Measurements from ENCODE around the gene MED23.
A peak's percentile ranks its signal among the peaks of the same experiment; 100 is the strongest.

Gene MED23, protein sequence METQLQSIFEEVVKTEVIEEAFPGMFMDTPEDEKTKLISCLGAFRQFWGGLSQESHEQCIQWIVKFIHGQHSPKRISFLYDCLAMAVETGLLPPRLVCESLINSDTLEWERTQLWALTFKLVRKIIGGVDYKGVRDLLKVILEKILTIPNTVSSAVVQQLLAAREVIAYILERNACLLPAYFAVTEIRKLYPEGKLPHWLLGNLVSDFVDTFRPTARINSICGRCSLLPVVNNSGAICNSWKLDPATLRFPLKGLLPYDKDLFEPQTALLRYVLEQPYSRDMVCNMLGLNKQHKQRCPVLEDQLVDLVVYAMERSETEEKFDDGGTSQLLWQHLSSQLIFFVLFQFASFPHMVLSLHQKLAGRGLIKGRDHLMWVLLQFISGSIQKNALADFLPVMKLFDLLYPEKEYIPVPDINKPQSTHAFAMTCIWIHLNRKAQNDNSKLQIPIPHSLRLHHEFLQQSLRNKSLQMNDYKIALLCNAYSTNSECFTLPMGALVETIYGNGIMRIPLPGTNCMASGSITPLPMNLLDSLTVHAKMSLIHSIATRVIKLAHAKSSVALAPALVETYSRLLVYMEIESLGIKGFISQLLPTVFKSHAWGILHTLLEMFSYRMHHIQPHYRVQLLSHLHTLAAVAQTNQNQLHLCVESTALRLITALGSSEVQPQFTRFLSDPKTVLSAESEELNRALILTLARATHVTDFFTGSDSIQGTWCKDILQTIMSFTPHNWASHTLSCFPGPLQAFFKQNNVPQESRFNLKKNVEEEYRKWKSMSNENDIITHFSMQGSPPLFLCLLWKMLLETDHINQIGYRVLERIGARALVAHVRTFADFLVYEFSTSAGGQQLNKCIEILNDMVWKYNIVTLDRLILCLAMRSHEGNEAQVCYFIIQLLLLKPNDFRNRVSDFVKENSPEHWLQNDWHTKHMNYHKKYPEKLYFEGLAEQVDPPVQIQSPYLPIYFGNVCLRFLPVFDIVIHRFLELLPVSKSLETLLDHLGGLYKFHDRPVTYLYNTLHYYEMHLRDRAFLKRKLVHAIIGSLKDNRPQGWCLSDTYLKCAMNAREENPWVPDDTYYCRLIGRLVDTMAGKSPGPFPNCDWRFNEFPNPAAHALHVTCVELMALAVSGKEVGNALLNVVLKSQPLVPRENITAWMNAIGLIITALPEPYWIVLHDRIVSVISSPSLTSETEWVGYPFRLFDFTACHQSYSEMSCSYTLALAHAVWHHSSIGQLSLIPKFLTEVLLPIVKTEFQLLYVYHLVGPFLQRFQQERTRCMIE (N-terminal part only)

DNA sequence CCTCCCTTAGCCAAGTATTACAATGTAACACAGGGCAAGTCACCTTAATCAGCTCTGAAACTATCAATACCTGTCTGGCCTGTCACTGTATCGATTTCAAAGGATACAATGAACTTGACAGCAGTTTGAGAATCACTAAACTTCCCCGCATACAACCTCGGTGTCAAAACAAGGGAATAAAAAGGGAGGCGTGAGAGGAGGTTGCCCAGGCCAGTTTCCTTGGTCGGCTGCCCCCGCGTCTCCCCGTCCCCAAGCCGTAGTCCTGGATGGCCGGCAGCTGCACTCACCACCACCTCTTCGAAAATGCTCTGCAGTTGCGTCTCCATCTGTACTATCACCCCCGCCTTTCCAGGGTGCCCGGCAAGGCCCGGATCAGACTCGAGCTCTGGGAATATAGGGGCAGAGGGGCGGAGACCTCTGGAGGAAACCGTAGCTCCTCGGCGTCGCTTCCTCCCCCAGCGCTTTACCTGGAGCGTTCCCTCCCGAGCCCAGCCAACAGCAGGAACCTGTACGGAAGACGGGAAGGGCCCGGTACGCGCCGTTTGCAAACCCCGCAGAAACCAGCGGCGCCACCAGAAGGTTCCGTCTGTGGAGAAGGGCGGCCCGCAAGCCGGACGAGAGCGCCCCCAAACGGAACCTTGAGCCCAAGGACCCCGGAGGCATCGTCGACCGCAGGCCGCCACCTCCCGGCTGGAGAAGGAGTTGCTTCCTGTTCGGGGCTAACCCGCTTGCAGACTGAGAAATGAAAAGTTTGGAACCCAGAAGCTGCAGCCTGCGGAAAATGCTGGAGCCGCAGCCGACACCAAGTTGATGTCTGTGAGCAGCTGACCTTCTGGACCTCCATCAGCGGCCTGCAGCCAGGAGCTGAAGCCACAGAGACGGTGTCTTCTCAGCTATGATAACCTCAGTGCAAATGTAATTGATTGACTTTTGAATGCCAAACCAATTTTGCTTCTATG, at the start of gene MED23:
Gene MED23 (minus strand): TSS at position 519 of the 959 bp plus-strand sequence. CDS start 193 bp downstream, at position 326.
- peak; percentile 94 for DNase-seq

GRCh38 chr6:131673184-131673583, 45.1 kb upstream of the MED23 start:
- DNase-seq: no peak

DNA sequence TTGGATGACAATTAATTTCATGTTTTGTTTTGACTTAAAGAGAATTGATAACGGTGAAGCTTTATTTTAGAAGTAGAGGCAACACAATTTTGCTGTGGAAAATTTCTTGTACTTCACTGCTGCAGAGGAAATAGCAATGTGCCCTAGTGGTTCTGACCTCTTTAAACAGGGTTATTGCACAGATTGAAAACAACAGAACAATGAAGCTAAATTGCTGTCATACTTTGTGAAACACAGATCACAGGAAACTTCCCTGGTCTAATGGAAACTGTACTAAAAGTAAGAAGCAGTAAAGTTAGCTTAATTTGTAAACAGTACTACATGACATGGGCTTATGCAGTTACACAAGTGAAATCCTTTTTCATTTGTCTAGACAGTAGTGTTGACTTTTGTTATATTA, 41.8 kb upstream of the MED23 start:
- no peak for DNase-seq

DNA sequence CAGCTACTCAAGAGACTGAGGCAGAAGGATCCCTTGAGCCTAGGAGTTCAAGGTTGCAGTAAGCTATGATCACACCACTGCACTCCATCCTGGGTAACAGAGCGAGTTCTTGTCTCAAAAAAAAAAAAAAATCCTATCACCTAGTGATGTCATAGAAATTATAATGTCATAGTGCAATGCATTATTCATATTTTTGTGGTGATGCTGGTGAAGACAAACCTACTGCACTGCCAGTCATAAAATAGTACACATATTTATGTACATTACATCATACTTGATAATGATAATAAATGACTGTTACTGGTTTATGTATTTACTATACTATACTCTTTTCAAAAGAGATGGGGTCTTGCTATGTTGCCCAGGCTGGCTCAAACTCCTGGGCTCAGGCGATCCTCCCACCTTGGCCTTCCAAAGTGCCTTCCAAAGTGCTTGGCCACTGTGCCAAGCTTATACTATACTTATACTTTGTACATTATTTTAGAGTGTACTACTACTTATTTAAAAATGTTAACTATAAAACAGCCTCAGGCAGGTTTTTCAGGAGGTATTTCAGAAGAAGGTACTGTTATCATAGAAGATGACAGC, 35.6 kb upstream of the MED23 start:
- DNase-seq: no peak

- peak; percentile 48 for DNase-seq
Measured at GRCh38 chr6:131660195-131660594, 32.2 kb upstream of the MED23 start.

GRCh38 chr6:131658287-131658686, 30.2 kb upstream of the MED23 start:
- DNase-seq: no peak

GRCh38 chr6:131657630-131658111, 29.6 kb upstream of the MED23 start:
- DNase-seq: peak; percentile 56

- DNase-seq: no peak
Measured at GRCh38 chr6:131657222-131657621, 29.2 kb upstream of the MED23 start.

DNA sequence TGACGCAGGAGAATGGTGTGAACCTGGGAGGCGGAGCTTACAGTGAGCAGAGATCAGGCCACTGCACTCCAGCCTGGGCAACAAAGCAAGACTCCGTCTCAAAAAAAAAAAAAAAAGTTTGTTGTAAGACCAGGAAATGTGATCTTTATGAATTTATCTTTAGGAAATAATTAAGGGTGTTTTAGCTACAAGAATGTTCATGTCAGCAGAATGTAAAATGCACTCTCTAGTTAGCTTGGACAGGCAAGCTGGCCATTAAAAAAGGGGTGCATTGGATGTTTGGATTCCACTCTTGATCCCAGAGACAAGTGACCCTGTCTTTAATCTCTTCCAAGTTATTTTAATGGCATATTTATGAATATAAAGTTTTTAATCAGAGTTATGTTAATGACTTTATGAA, 28.6 kb upstream of the MED23 start:
- no peak for DNase-seq

DNA sequence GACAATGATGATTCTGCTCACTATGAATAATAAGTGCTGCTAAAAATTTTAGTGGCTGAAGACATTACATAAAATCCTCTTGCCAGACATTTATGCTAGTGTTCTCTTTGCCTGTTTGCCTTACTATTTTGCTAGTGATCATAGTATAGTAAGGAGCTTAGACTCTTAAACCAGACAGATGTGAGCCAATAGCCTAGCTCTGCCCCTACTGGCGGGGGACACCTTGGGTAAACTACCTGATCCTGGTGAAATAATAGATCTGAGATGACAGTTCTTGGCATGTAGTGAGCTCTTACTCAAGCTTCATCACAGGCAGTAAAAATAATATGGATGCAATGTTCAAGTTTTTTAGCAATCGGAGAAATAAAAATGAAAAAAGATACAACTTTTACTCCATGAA, 27.9 kb upstream of the MED23 start:
- no peak for DNase-seq

DNA sequence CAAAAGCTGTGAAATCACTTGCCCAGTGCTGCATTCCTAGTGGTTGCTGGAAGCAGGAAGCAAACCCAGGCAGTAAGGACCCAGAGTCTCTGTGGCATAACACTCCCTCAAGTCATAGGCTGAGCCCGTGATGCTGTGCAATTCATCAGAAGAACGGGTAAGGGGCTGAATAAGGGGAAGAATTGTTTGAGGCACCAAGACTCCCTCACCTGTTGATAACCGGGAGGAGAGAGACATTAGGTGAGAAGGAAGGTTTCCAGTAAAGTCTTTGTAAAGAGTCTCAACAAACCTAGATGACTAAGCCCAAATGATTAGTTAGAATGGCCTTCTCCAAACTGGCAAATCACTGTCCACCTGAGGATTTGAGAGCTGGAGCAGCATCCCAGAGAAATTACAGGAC, 27.3 kb upstream of the MED23 start:
- DNase-seq: no peak

GRCh38 chr6:131654326-131654725, 26.3 kb upstream of the MED23 start:
- no peak for DNase-seq

- no peak for DNase-seq
Measured at GRCh38 chr6:131652472-131652871, 24.4 kb upstream of the MED23 start.

DNA sequence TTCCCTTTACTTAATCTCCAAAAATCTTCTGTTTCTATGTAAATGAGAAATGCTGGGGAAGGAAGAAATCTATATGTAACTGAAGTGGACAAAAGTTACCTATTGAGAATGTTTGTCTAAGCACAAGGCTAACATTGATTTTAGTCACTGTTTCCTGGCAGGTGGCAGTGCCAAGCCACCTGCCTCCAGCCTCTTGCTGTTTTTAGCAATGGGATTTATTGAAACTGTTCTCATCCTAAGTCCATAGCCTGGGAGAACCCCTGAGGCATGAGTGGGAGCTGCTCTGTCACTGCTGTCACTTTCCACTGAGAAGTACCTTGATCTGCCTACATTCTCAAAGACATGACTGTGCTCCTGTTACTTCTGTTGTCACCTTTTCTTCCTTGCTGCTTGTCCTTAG, 23.7 kb upstream of the MED23 start:
- no peak for DNase-seq

- no peak for DNase-seq
Measured at GRCh38 chr6:131646249-131646670, 18.2 kb upstream of the MED23 start.

DNA sequence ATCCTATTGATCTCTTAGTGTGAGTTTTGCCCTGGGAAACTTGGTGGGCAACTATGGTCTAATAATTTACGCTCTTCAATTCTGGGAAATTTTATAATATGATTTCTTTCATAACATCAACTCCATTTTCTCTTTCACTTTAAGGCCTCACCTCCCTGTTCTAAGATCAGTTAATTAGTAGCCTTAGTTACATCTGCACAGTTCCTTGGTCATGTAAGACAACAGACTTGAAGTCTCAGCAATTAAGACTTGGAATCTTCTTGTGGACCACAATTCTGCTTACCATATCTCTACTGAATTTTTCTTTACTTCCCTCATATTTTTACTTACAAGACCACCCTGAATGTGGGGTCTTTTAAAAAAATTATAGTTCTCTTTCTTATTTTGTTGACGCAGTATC, 17.8 kb upstream of the MED23 start:
- DNase-seq: no peak

DNA sequence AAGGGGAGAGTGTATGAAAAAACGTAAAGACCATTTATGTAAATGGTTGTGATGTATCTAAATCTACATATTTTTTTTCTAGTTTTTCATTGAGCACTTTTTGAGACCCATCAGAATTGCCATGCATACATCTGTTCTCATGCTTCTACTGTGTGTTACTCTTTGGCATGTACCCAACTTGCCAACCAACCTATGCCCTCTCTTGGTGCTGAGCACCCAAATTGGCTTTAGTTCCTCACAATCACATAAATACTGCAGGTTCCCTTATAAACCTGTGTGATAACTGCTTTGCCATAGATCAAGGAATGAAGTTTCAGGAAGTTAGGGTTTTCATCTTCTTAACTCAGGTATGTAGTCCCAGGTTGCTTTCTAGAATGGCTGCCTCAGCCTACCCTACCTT, 16.9 kb upstream of the MED23 start:
- no peak for DNase-seq

DNA sequence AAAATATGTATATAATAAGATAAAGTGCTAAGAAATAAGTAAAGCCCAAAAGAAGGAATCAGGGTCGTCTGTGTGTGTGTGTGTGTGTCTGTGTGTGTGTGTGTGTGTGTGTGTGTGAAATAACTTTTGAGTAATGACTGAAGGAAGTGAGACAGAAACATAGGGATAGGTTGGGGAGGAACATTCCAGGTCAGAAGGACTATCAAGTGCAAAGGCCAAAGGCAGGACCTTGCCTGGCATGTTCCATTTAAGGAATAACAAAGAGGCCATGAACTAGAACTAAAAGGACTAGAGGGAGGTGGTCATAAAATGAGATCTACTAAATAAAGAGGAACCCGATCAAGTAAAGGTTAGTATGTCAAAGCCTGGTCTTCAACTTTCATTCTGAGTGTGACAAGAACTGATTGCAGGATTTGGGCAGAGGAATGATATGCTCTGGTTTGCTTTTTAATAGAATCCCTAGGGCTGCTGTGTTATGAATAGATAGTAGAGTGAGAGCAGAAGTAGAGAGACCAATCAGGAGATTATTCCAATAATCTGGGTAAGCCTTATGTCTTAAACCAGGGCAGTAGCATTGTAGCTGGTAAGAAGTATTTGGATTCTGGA, 15.9 kb upstream of the MED23 start:
- DNase-seq: no peak

DNA sequence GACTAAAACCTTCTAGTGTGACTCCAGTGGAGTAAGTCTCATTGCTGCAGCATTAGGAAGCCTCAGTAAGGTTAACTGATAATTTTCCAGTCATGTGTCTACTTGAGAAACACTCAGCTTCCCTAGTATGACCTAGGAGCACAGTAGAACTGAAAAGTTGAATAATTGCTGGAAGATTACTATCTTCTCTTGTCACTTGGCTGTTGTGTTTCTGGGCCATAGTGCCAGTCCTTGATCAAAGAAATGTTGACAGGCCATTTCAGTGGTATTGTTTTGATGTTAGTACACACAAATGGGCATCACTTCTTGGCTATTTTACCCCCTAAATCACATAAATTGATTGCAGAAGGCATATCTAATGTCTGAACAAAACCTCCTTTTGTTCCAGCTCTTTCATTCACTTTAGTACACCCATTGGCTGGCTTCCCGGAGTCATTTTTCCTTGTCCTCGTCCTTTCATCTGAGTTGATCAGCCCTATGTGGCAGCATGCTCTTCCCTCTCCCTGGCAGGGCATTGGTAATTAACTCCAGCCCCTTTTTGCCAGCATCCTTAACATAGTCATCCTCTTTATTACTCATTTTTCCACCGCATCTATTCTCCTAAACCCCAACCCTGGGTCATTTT, 15.1 kb upstream of the MED23 start:
- DNase-seq: no peak

DNA sequence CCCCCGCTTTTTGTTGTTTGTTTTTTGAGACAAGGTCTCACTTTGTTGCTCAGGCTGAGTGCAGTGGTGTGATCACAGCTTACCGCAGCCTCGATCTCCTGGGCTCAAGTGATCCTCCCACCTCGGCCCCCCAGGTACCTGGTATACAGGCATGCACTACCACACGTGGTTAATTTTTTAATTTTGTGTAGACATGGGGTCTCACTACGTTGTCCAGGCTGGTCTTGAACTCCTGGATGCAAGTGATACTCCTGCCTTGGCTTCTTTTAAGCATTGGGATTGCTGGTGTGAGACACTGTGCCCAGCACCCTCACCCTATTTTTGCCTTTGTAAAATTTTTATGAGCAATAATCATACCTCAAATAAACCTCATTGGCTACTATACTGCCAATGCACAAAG, 14.5 kb upstream of the MED23 start:
- no peak for DNase-seq

All from EL (cell line).